ENCODE data around the gene FOXK2.

FOXK2 gene

DNA sequence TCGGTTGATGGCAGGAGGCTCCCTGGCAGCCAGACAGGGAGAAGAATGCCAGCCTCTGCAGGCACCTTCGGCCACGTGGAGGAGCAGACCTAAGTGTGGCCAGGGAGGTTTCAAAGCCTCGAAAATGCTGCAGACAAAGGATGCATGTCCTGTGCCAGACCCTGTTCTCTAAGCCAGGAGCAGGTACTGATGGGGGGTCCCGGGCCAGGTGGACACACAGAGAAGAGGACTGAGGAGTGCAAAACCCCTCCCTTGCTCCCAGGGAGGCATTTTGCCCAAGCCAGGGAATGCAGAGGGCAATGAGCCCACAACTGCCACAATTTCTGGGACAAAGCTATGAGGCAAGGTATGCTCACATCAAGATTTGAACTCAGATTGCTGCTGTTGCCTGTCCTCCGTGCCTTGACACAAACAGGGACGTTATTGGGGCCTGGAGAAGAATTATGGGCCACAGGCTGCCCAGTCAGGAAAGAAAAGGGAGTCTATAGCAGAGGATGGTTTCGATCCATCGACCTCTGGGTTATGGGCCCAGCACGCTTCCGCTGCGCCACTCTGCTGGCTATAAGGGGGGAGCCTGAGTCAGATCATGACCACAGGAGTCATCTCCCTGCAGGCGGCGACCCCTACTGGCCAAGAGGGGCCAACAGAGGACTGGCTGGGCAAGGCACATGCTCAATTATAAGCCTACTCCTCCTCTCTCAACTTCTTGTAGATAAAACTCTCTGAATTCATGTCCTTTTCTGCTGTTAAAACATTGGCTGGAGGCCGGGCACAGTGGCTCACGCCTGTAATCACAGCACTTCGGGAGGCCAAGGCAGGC, 25.1 kb upstream of the FOXK2 start:
- TF ChIP-seq TOX (CRISPR knock-in tag; IDR thresholded peaks at IDR 0.05; ENCODE audit: borderline replicate concordance) (no peak), OSR1 (CRISPR knock-in tag; IDR thresholded peaks at IDR 0.05) (no peak), ZNF70 (CRISPR knock-in tag; IDR thresholded peaks at IDR 0.05) (no peak; the same call in 1 of the 2 replicates), ISL1 (CRISPR knock-in tag; IDR thresholded peaks at IDR 0.05) (no peak), ZNF8 (CRISPR knock-in tag; IDR thresholded peaks at IDR 0.05) (0 out of 2 replicates have a peak, but pooled peaks have one; percentile 3), ARNTL (CRISPR knock-in tag; IDR thresholded peaks at IDR 0.05; ENCODE audit: borderline replicate concordance, low read depth) (no peak), PPARA (CRISPR knock-in tag; IDR thresholded peaks at IDR 0.05; ENCODE audit: borderline replicate concordance) (no peak), RARB (CRISPR knock-in tag; IDR thresholded peaks at IDR 0.05) (0 out of 2 replicates have a peak, but pooled peaks have one; percentile 76), SNAI2 (CRISPR knock-in tag; IDR thresholded peaks at IDR 0.05) (no peak), ZFP30 (CRISPR knock-in tag; IDR thresholded peaks at IDR 0.05) (no peak; the same call in 1 of the 2 replicates), TCF4 (CRISPR knock-in tag; IDR thresholded peaks at IDR 0.05; ENCODE audit: borderline replicate concordance) (no peak), ZC3H10 (CRISPR knock-in tag; IDR thresholded peaks at IDR 0.05) (no peak), BACH2 (CRISPR knock-in tag; IDR thresholded peaks at IDR 0.05; ENCODE audit: borderline replicate concordance) (no peak), ZFP3 (CRISPR knock-in tag; IDR thresholded peaks at IDR 0.05) (0 out of 2 replicates have a peak, but pooled peaks have one; percentile 27), ZNF565 (CRISPR knock-in tag; conservative IDR thresholded peaks at IDR 0.05; ENCODE audit: low read depth) (no peak), GLIS3 (CRISPR knock-in tag; IDR thresholded peaks at IDR 0.05) (0 out of 2 replicates have a peak, but pooled peaks have one; percentile 42), CSDC2 (CRISPR knock-in tag; IDR thresholded peaks at IDR 0.05) (no peak), ESRRG (CRISPR knock-in tag; IDR thresholded peaks at IDR 0.05) (peak; percentile 90)
- TF ChIP-seq, protein P1, sequence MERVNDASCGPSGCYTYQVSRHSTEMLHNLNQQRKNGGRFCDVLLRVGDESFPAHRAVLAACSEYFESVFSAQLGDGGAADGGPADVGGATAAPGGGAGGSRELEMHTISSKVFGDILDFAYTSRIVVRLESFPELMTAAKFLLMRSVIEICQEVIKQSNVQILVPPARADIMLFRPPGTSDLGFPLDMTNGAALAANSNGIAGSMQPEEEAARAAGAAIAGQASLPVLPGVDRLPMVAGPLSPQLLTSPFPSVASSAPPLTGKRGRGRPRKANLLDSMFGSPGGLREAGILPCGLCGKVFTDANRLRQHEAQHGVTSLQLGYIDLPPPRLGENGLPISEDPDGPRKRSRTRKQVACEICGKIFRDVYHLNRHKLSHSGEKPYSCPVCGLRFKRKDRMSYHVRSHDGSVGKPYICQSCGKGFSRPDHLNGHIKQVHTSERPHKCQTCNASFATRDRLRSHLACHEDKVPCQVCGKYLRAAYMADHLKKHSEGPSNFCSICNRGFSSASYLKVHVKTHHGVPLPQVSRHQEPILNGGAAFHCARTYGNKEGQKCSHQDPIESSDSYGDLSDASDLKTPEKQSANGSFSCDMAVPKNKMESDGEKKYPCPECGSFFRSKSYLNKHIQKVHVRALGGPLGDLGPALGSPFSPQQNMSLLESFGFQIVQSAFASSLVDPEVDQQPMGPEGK (CRISPR knock-in tag; IDR thresholded peaks at IDR 0.05; ENCODE audit: borderline replicate concordance) = peak; percentile 71; the same call in 1 of the 2 replicates
- TF ChIP-seq, protein P2, sequence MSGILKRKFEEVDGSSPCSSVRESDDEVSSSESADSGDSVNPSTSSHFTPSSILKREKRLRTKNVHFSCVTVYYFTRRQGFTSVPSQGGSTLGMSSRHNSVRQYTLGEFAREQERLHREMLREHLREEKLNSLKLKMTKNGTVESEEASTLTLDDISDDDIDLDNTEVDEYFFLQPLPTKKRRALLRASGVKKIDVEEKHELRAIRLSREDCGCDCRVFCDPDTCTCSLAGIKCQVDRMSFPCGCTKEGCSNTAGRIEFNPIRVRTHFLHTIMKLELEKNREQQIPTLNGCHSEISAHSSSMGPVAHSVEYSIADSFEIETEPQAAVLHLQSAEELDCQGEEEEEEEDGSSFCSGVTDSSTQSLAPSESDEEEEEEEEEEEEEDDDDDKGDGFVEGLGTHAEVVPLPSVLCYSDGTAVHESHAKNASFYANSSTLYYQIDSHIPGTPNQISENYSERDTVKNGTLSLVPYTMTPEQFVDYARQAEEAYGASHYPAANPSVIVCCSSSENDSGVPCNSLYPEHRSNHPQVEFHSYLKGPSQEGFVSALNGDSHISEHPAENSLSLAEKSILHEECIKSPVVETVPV (CRISPR knock-in tag; IDR thresholded peaks at IDR 0.05) = peak; percentile 88
- TF ChIP-seq, protein P3, sequence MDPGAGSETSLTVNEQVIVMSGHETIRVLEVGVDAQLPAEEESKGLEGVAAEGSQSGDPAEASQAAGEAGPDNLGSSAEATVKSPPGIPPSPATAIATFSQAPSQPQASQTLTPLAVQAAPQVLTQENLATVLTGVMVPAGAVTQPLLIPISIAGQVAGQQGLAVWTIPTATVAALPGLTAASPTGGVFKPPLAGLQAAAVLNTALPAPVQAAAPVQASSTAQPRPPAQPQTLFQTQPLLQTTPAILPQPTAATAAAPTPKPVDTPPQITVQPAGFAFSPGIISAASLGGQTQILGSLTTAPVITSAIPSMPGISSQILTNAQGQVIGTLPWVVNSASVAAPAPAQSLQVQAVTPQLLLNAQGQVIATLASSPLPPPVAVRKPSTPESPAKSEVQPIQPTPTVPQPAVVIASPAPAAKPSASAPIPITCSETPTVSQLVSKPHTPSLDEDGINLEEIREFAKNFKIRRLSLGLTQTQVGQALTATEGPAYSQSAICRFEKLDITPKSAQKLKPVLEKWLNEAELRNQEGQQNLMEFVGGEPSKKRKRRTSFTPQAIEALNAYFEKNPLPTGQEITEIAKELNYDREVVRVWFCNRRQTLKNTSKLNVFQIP (CRISPR knock-in tag; IDR thresholded peaks at IDR 0.05; ENCODE audit: borderline replicate concordance, low read depth) = peak; percentile 74; the same call in 1 of the 2 replicates
- TF ChIP-seq, protein P4, sequence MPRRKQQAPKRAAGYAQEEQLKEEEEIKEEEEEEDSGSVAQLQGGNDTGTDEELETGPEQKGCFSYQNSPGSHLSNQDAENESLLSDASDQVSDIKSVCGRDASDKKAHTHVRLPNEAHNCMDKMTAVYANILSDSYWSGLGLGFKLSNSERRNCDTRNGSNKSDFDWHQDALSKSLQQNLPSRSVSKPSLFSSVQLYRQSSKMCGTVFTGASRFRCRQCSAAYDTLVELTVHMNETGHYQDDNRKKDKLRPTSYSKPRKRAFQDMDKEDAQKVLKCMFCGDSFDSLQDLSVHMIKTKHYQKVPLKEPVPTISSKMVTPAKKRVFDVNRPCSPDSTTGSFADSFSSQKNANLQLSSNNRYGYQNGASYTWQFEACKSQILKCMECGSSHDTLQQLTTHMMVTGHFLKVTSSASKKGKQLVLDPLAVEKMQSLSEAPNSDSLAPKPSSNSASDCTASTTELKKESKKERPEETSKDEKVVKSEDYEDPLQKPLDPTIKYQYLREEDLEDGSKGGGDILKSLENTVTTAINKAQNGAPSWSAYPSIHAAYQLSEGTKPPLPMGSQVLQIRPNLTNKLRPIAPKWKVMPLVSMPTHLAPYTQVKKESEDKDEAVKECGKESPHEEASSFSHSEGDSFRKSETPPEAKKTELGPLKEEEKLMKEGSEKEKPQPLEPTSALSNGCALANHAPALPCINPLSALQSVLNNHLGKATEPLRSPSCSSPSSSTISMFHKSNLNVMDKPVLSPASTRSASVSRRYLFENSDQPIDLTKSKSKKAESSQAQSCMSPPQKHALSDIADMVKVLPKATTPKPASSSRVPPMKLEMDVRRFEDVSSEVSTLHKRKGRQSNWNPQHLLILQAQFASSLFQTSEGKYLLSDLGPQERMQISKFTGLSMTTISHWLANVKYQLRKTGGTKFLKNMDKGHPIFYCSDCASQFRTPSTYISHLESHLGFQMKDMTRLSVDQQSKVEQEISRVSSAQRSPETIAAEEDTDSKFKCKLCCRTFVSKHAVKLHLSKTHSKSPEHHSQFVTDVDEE (CRISPR knock-in tag; IDR thresholded peaks at IDR 0.05) = peak; percentile 76; the same call in 1 of the 2 replicates
- TF ChIP-seq, protein P5, sequence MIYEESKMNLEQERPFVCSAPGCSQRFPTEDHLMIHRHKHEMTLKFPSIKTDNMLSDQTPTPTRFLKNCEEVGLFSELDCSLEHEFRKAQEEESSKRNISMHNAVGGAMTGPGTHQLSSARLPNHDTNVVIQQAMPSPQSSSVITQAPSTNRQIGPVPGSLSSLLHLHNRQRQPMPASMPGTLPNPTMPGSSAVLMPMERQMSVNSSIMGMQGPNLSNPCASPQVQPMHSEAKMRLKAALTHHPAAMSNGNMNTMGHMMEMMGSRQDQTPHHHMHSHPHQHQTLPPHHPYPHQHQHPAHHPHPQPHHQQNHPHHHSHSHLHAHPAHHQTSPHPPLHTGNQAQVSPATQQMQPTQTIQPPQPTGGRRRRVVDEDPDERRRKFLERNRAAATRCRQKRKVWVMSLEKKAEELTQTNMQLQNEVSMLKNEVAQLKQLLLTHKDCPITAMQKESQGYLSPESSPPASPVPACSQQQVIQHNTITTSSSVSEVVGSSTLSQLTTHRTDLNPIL (CRISPR knock-in tag; IDR thresholded peaks at IDR 0.05; ENCODE audit: low read depth) = 0 out of 2 replicates have a peak, but pooled peaks have one; percentile 57
- ATAC-seq = peak; percentile 89

Measured in SK-N-SH treated with all-trans-retinoic acid at 6 μM for 48 hours (cell line).